Ureter (tissue), 1 donor: ENCODE results near the gene SUPT4H1. TPM values are rescaled to one million over a fixed set of nuclear protein-coding genes. Genes with fewer than 3 reads are reported as not detected.
"Not testable (repeated sequence)": the region's sequence is repeated elsewhere in the genome, so short reads cannot be mapped to it uniquely, and the experiment has no call there.

ENCODE experiments used
- DNase-seq: peaks from one replicate; pipeline ENCODE4 v3.0.0-alpha.2; 2020; ENCODE audit warnings: low spot score
- total RNA-seq: library from RNA; stranded (reverse); gene quantifications from one replicate; pipeline ENCODE4 v1.2.4, GENCODE V29; 2023
- donor health status: DM: yes; HTN: yes; CAD: no.

Gene SUPT4H1
- total RNA-seq: 55.2 TPM

- peak; percentile 95 for DNase-seq
Observed at GRCh38 chr17:58351831-58352595, at the start of gene SUPT4H1. SUPT4H1 (minus strand) TSS chr17:58352201; CDS start chr17:58352135, 66 bp downstream.

GRCh38 chr17:58401287-58401686 is 49.3 kb upstream of the SUPT4H1 start:
- no peak for DNase-seq

DNA sequence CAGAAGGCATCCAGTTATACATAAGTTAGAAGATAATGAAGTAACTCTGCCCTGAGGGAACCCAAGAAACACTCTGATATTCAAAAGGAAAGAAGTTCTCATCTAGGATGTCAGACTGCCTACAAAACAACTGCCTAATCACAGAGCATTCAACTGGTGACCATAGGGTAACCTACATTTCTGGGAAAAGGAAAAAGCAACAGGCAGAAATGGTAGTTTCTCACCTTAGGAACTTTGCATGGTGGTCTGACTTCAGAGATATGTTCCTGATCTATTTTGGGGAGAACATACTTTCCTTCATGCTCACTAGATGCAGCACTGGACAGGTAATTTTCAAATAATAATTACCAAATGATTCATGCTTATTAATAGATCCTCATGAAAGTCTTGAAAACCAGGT is 48.8 kb upstream of the SUPT4H1 start:
- DNase-seq: no peak

GRCh38 chr17:58399974-58400373 is 48.0 kb upstream of the SUPT4H1 start:
- no peak for DNase-seq

GRCh38 chr17:58398574-58399266 is 46.7 kb upstream of the SUPT4H1 start:
- DNase-seq: no peak

- DNase-seq: not testable (repeated sequence)
Observed at GRCh38 chr17:58397421-58397820, 45.4 kb upstream of the SUPT4H1 start.

DNA sequence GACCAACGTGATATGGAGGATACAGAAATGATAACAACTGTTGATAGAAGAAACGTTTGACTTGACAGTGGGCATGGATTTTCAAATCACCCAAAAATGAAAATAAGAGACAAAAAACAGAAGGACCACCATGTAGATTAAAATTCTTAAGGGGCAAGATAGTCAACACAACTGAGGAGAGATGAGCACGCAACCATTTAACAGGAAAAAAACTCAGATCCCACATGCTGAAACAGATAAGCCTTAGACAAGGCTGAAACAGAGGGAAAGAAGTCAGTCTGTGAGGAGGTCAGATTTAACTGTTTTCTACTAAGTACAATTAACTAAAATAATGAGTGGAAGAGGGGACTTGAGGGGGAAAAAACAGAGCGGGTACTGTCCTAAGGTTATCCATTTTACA is 44.2 kb upstream of the SUPT4H1 start:
- no peak for DNase-seq

- DNase-seq: no peak
Observed at GRCh38 chr17:58394534-58395223, 42.7 kb upstream of the SUPT4H1 start.

GRCh38 chr17:58391302-58391984 is 39.4 kb upstream of the SUPT4H1 start:
- DNase-seq: peak; percentile 86

GRCh38 chr17:58390884-58391283 is 38.9 kb upstream of the SUPT4H1 start:
- DNase-seq: no peak

- DNase-seq: no peak
Observed at GRCh38 chr17:58388302-58389190, 36.5 kb upstream of the SUPT4H1 start.

DNA sequence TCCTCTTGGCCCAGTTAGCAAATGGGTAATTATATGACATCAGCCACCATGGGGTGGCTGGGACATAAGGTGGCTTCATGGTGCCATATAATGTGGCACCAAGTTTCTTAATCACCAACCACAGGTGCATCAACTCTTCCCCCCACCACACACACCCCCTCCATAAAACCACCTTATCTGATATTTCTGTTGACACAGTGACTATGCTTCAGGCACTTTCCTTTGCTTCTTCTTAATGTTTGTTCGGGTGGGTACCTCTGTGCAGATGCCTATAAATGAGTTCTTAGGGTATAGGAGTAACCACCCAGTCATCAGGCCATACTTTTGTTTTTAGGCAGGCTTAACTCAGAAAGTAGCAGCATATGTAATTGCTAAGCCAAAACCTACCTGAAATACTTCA is 35.8 kb upstream of the SUPT4H1 start:
- DNase-seq: no peak

GRCh38 chr17:58386708-58387107 is 34.7 kb upstream of the SUPT4H1 start:
- DNase-seq: no peak

- no peak for DNase-seq
Observed at GRCh38 chr17:58385359-58385899, 33.4 kb upstream of the SUPT4H1 start.

GRCh38 chr17:58384897-58385296 is 32.9 kb upstream of the SUPT4H1 start:
- no peak for DNase-seq

DNA sequence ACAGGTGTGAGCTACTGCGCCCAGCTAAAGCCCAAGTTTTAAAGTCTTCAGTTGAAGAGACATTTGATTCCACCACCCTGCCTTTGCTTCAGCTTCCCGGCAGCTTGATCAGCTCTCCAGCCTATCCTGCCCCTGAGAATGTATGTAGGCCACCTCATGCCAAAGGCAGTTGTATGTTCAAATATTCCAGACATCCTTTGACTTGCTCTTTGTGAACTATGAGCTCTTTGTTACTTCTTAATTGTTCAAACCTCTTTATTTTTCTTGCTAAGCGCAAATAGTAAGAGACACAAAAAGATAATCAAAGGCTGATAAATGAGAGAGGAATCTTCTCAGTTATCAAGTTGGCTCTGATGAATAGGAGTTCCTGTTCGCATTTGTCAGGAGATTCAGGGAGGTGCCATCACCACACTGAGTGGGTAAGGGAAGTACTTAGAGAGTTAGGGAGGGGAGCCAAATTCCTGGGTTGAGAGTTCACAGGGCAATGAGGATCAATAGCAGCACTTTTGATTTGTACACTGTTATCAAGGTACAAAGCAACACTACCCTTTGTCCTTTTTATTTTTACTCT is 32.0 kb upstream of the SUPT4H1 start:
- DNase-seq: no peak

DNA sequence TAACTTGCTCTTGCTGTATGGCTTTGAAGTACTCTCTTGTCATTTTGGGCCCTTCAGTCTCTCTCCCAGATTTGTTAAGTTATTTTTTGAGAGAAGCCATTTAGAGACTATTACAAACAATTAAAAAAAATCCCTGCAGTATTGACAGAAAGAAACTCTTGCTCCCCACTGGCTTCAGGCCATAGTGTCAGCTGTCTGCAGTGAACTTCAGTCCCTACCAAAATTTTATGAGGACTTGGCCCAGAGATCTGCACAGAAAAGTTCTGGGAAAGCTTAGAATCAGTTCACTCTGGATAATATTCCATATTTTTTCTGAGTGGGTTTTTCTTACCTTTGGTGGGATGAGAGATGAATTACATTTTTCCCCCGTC is 30.9 kb upstream of the SUPT4H1 start:
- no peak for DNase-seq

GRCh38 chr17:58382108-58382871 is 30.3 kb upstream of the SUPT4H1 start:
- no peak for DNase-seq

DNA sequence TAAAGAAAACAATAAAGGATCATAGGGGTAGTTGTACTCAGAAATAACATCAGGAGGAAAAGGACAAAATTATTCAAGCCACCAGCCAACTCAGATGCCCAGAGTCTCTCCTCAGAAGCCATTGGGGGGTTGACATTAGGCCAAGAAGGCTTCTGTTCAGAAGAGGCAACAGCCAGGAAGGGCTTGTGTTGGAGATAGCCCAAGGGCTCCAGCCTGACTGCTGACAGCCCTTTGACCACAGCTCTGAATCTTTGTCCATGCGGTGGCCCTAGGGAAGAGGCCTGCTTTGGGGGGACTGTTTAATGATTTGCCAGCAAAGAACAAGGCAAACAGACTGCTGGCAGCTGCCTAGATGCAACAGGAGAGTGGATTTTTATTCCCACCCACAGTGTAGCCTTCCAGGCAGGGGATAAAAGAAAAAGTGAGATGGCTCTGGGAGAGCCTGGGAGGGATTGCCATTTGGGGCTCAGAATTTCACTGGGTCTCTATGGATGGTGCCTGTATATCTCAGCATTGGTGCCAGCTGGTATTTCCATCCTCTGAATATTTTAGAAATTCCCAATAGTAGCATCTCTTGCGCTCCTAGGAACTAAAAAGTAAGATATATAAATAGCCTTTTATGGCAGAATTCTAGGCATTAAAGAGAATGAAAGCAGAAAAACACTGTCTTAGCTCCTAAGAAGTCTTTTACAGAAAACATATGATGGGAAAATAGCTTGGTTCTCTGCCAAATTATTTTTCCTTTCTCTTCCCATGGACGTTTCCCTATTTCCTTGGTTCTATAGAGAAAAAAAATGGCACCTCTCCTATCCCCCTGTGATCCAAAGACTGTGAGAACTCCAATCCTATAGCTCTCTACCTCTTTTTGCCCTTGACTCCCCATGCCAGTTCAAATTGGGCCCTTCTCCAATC is 29.4 kb upstream of the SUPT4H1 start:
- DNase-seq: no peak
